GM23338 (cell line): ENCODE measurements around the gene ATP10A. TPM values are rescaled to one million over a fixed set of nuclear protein-coding genes. Genes with fewer than 3 reads are reported as not detected.

Experiments
- ATAC-seq: fragments of 200-7000 bp; cut with Tn5 transposase; 3 replicates; pipeline ENCODE4 v1.9.1; 2020
- DNase-seq: peaks from one replicate; pipeline ENCODE4 v3.0.0-alpha.2; 2015; ENCODE audit warnings: low spot score
- H2AFZ ChIP-seq: fragments of 200-600 bp; sonication (generic); 2 replicates; pipeline ENCODE4 v1.8.0; 2016; ENCODE audit warnings: antibody characterized with exemption, mild to moderate bottlenecking, moderate library complexity
- H3F3A ChIP-seq: fragments of 200-600 bp; sonication (generic); replicated peaks from 2 replicates; pipeline ENCODE4 v1.8.0; 2017; ENCODE audit warnings: antibody characterized with exemption, mixed run types, low read depth
- H3K27ac ChIP-seq: fragments of 200-600 bp; sonication (generic); 2 replicates; pipeline ENCODE4 v1.6.1; 2016; ENCODE audit warnings: low read depth
- H3K27me3 ChIP-seq: fragments of 200-600 bp; sonication (generic); 2 replicates; pipeline ENCODE4 v1.8.0; 2016; ENCODE audit warnings: mild to moderate bottlenecking, mixed run types, moderate library complexity; ENCODE audit not compliant: insufficient read depth
- H3K36me3 ChIP-seq: fragments of 200-600 bp; sonication (generic); 2 replicates; pipeline ENCODE4 v1.8.0; 2016; ENCODE audit warnings: mild to moderate bottlenecking; ENCODE audit not compliant: insufficient read depth
- H3K4me1 ChIP-seq: fragments of 200-600 bp; sonication (generic); 2 replicates; pipeline ENCODE4 v1.8.0; 2016; ENCODE audit warnings: mild to moderate bottlenecking, moderate library complexity; ENCODE audit not compliant: insufficient read depth
- H3K4me2 ChIP-seq: fragments of 200-600 bp; sonication (generic); 2 replicates; pipeline ENCODE4 v1.7.1; 2017; ENCODE audit warnings: mixed run types
- H3K4me3 ChIP-seq: fragments of 200-600 bp; sonication (generic); 2 replicates; pipeline ENCODE4 v1.6.1; 2016; ENCODE audit warnings: mixed run types
- H3K79me2 ChIP-seq: fragments of 200-600 bp; sonication (generic); replicated peaks from 2 replicates; pipeline ENCODE4 v1.8.0; 2017; ENCODE audit warnings: mild to moderate bottlenecking; ENCODE audit not compliant: insufficient read depth
- H3K9me2 ChIP-seq: fragments of 200-600 bp; sonication (generic); 2 replicates; pipeline ENCODE4 v1.8.0; 2017; ENCODE audit not compliant: insufficient read depth
- H4K20me1 ChIP-seq: fragments of 200-600 bp; sonication (generic); replicated peaks from 2 replicates; pipeline ENCODE4 v1.8.0; 2017; ENCODE audit warnings: mild to moderate bottlenecking; ENCODE audit not compliant: insufficient read depth
- H3K27ac Mint-ChIP-seq: 2 replicates; pipeline ENCODE4 v1.8.0; 2020; ENCODE audit warnings: inconsistent platforms, mild to moderate bottlenecking, moderate library complexity, mixed read lengths
- H3K27me3 Mint-ChIP-seq: 3 replicates; pipeline ENCODE4 v1.8.0; 2022; ENCODE audit warnings: low read depth, mild to moderate bottlenecking, moderate library complexity, mixed read lengths, inconsistent platforms; ENCODE audit not compliant: insufficient read depth, poor library complexity
- H3K36me3 Mint-ChIP-seq: 3 replicates; pipeline ENCODE4 v1.8.0; 2021; ENCODE audit warnings: low read depth, mild to moderate bottlenecking, inconsistent platforms, moderate library complexity, mixed read lengths
- H3K4me1 Mint-ChIP-seq: 3 replicates; pipeline ENCODE4 v1.8.0; 2020; ENCODE audit warnings: mild to moderate bottlenecking, inconsistent platforms, mixed read lengths
- H3K4me3 Mint-ChIP-seq: 3 replicates; pipeline ENCODE4 v1.8.0; 2021; ENCODE audit warnings: moderate library complexity, mild to moderate bottlenecking, inconsistent platforms, mixed read lengths
- H3K9me3 Mint-ChIP-seq: 3 replicates; pipeline ENCODE4 v1.8.0; 2020; ENCODE audit warnings: moderate library complexity, mild to moderate bottlenecking, inconsistent platforms, mixed read lengths
- CREB1 ChIP-seq: fragments of 250-450 bp; sonication (Bioruptor Pico); IDR thresholded peaks from 2 replicates; pipeline ENCODE4 v1.5.0; 2020; ENCODE audit warnings: low read depth, mild to moderate bottlenecking, moderate library complexity
- EZH2 ChIP-seq: fragments of 200-600 bp; sonication (generic); IDR thresholded peaks from one replicate; pipeline ENCODE4 v1.8.0; 2017; ENCODE audit warnings: antibody characterized with exemption, mild to moderate bottlenecking, low read depth; ENCODE audit not compliant: unreplicated experiment
- EZH2phosphoT487 ChIP-seq: fragments of 200-600 bp; sonication (generic); IDR thresholded peaks from one replicate; pipeline ENCODE4 v1.8.1; 2018; ENCODE audit warnings: antibody characterized with exemption; ENCODE audit not compliant: unreplicated experiment
- JUNB ChIP-seq: IDR thresholded peaks from one replicate; pipeline ENCODE4 v1.6.1; 2016; ENCODE audit warnings: antibody characterized with exemption; ENCODE audit not compliant: unreplicated experiment
- NANOG ChIP-seq: IDR thresholded peaks from 2 replicates; pipeline ENCODE4 v1.6.1; 2016; ENCODE audit warnings: antibody characterized with exemption, borderline replicate concordance
- POLR2AphosphoS5 ChIP-seq: IDR thresholded peaks from 2 replicates; pipeline ENCODE4 v1.6.1; 2016; ENCODE audit warnings: antibody characterized with exemption, low read depth
- STAT1 ChIP-seq: IDR thresholded peaks from one replicate; pipeline ENCODE4 v1.6.1; 2016; ENCODE audit warnings: antibody characterized with exemption; ENCODE audit not compliant: unreplicated experiment
- ZNF114 ChIP-seq: fragments of 250-450 bp; sonication (Bioruptor Pico); IDR thresholded peaks from 2 replicates; pipeline ENCODE4 v1.5.0; 2020; ENCODE audit warnings: mild to moderate bottlenecking, moderate library complexity
- ZNF331 ChIP-seq: fragments of 250-450 bp; sonication (Bioruptor Pico); IDR thresholded peaks from 2 replicates; pipeline ENCODE4 v1.5.0; 2020; ENCODE audit warnings: low read depth, mild to moderate bottlenecking, moderate library complexity
- polyA plus RNA-seq: library from polyadenylated mRNA; unstranded; fragments of >200 nt; fragmentation: Nextera tagmentation; extraction: Ambion mirVana; gene quantifications from 2 replicates; pipeline ENCODE4 v1.2.1, GENCODE V29; 2016
- total RNA-seq: library from RNA; depleted of rRNA; stranded (reverse); fragments of >200 nt; shearing (Covaris generic); gene quantifications from 2 replicates; pipeline ENCODE4 v1.2.3, GENCODE V29; 2014
- TF ChIP-seq, protein P1 (sequence below): fragments of 250-450 bp; sonication (Bioruptor Pico); IDR thresholded peaks from 2 replicates; pipeline ENCODE4 v1.5.0; 2020; ENCODE audit warnings: mild to moderate bottlenecking, moderate library complexity
- TF ChIP-seq, protein P2 (sequence below): IDR thresholded peaks from 2 replicates; pipeline ENCODE4 v1.6.1; 2016; ENCODE audit warnings: antibody characterized with exemption
- TF ChIP-seq, protein P3 (sequence below): IDR thresholded peaks from one replicate; pipeline ENCODE4 v1.6.1; 2018; ENCODE audit warnings: antibody characterized with exemption; ENCODE audit not compliant: unreplicated experiment
- TF ChIP-seq, protein P4 (sequence below), 2 experiments: fragments of 200-600 bp in 1 of 2; sonication (generic) in 1 of 2; conservative IDR thresholded peaks; 2 replicates each; pipeline versions ENCODE4 v1.5.1 to v1.6.1; 2016 to 2017; ENCODE audit warnings: antibody characterized with exemption in 2 of 2, low read depth in 2 of 2, mild to moderate bottlenecking in 2 of 2, moderate library complexity in 1 of 2

Gene ATP10A
- total and polyA plus RNA-seq, 2 experiments from 2014 or later: 0.36 to 5.6 TPM

DNA sequence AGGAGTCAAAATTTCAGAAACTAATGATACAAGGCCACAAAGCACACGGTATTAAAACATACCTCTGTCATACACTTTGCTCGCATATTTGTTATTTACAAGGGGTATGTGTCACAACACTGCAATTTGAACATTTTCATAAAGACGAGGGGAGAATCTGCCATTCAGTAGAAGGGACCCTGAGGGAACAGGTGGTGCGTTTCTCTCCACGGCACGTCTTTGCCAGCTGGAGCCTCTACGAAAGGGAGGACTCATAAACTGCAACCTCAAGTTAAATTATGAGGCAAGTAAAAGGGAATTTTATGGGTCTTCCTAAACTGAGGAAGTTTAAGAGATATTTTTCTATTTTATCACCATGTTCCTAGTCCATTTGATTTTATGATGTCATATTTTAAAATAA is 19.1 kb downstream of the ATP10A start:
- H3K79me2 ChIP-seq: no peaks in the 10 kb centered on the region
- no peaks in the 10 kb centered on the region; the same call in 2 of the 3 replicates for H3K9me3 Mint-ChIP-seq

More for the DNA sequence above, 19.1 kb downstream of the ATP10A start:
- ATAC-seq (no peak), DNase-seq (no peak)
- Mint-ChIP-seq H3K27me3 (peaks cover 6% of the 10 kb centered on the region), H3K4me1 (peaks cover 19% of the 10 kb centered on the region), H3K36me3 (no peaks in the 10 kb centered on the region), H3K4me3 (no peak overlapping the region), H3K27ac (no peak overlapping the region)
- TF ChIP-seq EZH2phosphoT487 (no peak), EZH2 (no peak), CREB1 (CRISPR knock-in tag) (no peak), ZNF114 (CRISPR knock-in tag) (no peak), NANOG (no peak), ZNF331 (CRISPR knock-in tag) (no peak), JUNB (no peak), STAT1 (no peak), POLR2AphosphoS5 (no peak)
- TF ChIP-seq, protein P1, sequence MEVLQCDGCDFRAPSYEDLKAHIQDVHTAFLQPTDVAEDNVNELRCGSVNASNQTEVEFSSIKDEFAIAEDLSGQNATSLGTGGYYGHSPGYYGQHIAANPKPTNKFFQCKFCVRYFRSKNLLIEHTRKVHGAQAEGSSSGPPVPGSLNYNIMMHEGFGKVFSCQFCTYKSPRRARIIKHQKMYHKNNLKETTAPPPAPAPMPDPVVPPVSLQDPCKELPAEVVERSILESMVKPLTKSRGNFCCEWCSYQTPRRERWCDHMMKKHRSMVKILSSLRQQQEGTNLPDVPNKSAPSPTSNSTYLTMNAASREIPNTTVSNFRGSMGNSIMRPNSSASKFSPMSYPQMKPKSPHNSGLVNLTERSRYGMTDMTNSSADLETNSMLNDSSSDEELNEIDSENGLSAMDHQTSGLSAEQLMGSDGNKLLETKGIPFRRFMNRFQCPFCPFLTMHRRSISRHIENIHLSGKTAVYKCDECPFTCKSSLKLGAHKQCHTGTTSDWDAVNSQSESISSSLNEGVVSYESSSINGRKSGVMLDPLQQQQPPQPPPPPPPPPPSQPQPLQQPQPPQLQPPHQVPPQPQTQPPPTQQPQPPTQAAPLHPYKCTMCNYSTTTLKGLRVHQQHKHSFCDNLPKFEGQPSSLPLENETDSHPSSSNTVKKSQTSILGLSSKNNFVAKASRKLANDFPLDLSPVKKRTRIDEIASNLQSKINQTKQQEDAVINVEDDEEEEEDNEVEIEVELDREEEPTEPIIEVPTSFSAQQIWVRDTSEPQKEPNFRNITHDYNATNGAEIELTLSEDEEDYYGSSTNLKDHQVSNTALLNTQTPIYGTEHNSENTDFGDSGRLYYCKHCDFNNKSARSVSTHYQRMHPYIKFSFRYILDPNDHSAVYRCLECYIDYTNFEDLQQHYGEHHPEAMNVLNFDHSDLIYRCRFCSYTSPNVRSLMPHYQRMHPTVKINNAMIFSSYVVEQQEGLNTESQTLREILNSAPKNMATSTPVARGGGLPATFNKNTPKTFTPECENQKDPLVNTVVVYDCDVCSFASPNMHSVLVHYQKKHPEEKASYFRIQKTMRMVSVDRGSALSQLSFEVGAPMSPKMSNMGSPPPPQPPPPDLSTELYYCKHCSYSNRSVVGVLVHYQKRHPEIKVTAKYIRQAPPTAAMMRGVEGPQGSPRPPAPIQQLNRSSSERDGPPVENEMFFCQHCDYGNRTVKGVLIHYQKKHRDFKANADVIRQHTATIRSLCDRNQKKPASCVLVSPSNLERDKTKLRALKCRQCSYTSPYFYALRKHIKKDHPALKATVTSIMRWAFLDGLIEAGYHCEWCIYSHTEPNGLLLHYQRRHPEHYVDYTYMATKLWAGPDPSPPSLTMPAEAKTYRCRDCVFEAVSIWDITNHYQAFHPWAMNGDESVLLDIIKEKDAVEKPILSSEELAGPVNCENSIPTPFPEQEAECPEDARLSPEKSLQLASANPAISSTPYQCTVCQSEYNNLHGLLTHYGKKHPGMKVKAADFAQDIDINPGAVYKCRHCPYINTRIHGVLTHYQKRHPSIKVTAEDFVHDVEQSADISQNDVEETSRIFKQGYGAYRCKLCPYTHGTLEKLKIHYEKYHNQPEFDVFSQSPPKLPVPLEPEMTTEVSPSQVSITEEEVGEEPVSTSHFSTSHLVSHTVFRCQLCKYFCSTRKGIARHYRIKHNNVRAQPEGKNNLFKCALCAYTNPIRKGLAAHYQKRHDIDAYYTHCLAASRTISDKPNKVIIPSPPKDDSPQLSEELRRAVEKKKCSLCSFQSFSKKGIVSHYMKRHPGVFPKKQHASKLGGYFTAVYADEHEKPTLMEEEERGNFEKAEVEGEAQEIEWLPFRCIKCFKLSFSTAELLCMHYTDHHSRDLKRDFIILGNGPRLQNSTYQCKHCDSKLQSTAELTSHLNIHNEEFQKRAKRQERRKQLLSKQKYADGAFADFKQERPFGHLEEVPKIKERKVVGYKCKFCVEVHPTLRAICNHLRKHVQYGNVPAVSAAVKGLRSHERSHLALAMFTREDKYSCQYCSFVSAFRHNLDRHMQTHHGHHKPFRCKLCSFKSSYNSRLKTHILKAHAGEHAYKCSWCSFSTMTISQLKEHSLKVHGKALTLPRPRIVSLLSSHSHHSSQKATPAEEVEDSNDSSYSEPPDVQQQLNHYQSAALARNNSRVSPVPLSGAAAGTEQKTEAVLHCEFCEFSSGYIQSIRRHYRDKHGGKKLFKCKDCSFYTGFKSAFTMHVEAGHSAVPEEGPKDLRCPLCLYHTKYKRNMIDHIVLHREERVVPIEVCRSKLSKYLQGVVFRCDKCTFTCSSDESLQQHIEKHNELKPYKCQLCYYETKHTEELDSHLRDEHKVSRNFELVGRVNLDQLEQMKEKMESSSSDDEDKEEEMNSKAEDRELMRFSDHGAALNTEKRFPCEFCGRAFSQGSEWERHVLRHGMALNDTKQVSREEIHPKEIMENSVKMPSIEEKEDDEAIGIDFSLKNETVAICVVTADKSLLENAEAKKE (CRISPR knock-in tag): no peak
- TF ChIP-seq, protein P2, sequence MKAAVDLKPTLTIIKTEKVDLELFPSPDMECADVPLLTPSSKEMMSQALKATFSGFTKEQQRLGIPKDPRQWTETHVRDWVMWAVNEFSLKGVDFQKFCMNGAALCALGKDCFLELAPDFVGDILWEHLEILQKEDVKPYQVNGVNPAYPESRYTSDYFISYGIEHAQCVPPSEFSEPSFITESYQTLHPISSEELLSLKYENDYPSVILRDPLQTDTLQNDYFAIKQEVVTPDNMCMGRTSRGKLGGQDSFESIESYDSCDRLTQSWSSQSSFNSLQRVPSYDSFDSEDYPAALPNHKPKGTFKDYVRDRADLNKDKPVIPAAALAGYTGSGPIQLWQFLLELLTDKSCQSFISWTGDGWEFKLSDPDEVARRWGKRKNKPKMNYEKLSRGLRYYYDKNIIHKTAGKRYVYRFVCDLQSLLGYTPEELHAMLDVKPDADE: no peak
- TF ChIP-seq, protein P3, sequence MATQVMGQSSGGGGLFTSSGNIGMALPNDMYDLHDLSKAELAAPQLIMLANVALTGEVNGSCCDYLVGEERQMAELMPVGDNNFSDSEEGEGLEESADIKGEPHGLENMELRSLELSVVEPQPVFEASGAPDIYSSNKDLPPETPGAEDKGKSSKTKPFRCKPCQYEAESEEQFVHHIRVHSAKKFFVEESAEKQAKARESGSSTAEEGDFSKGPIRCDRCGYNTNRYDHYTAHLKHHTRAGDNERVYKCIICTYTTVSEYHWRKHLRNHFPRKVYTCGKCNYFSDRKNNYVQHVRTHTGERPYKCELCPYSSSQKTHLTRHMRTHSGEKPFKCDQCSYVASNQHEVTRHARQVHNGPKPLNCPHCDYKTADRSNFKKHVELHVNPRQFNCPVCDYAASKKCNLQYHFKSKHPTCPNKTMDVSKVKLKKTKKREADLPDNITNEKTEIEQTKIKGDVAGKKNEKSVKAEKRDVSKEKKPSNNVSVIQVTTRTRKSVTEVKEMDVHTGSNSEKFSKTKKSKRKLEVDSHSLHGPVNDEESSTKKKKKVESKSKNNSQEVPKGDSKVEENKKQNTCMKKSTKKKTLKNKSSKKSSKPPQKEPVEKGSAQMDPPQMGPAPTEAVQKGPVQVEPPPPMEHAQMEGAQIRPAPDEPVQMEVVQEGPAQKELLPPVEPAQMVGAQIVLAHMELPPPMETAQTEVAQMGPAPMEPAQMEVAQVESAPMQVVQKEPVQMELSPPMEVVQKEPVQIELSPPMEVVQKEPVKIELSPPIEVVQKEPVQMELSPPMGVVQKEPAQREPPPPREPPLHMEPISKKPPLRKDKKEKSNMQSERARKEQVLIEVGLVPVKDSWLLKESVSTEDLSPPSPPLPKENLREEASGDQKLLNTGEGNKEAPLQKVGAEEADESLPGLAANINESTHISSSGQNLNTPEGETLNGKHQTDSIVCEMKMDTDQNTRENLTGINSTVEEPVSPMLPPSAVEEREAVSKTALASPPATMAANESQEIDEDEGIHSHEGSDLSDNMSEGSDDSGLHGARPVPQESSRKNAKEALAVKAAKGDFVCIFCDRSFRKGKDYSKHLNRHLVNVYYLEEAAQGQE: no peak
- TF ChIP-seq, protein P4, sequence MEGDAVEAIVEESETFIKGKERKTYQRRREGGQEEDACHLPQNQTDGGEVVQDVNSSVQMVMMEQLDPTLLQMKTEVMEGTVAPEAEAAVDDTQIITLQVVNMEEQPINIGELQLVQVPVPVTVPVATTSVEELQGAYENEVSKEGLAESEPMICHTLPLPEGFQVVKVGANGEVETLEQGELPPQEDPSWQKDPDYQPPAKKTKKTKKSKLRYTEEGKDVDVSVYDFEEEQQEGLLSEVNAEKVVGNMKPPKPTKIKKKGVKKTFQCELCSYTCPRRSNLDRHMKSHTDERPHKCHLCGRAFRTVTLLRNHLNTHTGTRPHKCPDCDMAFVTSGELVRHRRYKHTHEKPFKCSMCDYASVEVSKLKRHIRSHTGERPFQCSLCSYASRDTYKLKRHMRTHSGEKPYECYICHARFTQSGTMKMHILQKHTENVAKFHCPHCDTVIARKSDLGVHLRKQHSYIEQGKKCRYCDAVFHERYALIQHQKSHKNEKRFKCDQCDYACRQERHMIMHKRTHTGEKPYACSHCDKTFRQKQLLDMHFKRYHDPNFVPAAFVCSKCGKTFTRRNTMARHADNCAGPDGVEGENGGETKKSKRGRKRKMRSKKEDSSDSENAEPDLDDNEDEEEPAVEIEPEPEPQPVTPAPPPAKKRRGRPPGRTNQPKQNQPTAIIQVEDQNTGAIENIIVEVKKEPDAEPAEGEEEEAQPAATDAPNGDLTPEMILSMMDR (conservative IDR thresholded peaks at IDR 0.05; ENCODE audit: low read depth in 2 of 2): no peak
- Histone ChIP-seq H3K9me2 (no peaks in the 10 kb centered on the region), H4K20me1 (no peaks in the 10 kb centered on the region), H3K4me1 (peaks cover 13% of the 10 kb centered on the region), H2AFZ (no peak overlapping the region), H3K27ac (no peak overlapping the region), H3K4me3 (no peak overlapping the region), H3K27me3 (no peaks in the 10 kb centered on the region), H3F3A (no peaks in the 10 kb centered on the region), H3K4me2 (no peak overlapping the region), H3K36me3 (no peaks in the 10 kb centered on the region; the same call in 1 of the 2 replicates)
